Neural cell (in vitro differentiated cells): ENCODE results near the gene KLK6. TPM values are rescaled to one million over a fixed set of nuclear protein-coding genes. Genes with fewer than 3 reads are reported as not detected.

ENCODE experiments used
- H2AFZ ChIP-seq: fragments of 200-600, 300-800 bp; sonication (generic), shearing (Covaris generic); 2 replicates; pipeline ENCODE4 v1.6.0; 2014; ENCODE audit warnings: low read depth, mild to moderate bottlenecking, antibody characterized with exemption, low read length, moderate library complexity
- H3F3A ChIP-seq: fragments of 200-600 bp; shearing (Covaris generic); 2 replicates; pipeline ENCODE4 v1.6.1; 2016; ENCODE audit warnings: mild to moderate bottlenecking, moderate library complexity, mixed read lengths, antibody characterized with exemption, low read length; ENCODE audit not compliant: insufficient read depth, poor library complexity, severe bottlenecking
- H3K27ac ChIP-seq: fragments of 200-600, 300-800 bp; sonication (generic), shearing (Covaris generic); 2 replicates; pipeline ENCODE4 v1.5.1; 2014; ENCODE audit warnings: mild to moderate bottlenecking, low read length, moderate library complexity
- H3K27me3 ChIP-seq: fragments of 300-800, 200-600 bp; sonication (generic), shearing (Covaris generic); 2 replicates; pipeline ENCODE4 v1.6.0; 2014; ENCODE audit warnings: mild to moderate bottlenecking, low read depth, low read length, moderate library complexity; ENCODE audit not compliant: insufficient read depth
- H3K36me3 ChIP-seq: fragments of 300-800, 200-600 bp; sonication (generic), shearing (Covaris generic); 2 replicates; pipeline ENCODE4 v1.5.1; 2014; ENCODE audit warnings: mild to moderate bottlenecking, antibody characterized with exemption, low read length, moderate library complexity; ENCODE audit not compliant: insufficient read depth
- H3K4me2 ChIP-seq: fragments of 300-800, 200-600 bp; sonication (generic), shearing (Covaris generic); 2 replicates; pipeline ENCODE4 v1.6.0; 2014; ENCODE audit warnings: mild to moderate bottlenecking, low read length
- H3K4me3 ChIP-seq: fragments of 300-800, 200-600 bp; sonication (generic), shearing (Covaris generic); 2 replicates; pipeline ENCODE4 v1.5.1; 2014; ENCODE audit warnings: mild to moderate bottlenecking, low read length, moderate library complexity
- H3K79me2 ChIP-seq: fragments of 200-600 bp; shearing (Covaris generic); replicated peaks from 2 replicates; pipeline ENCODE4 v1.6.0; 2014; ENCODE audit warnings: mild to moderate bottlenecking, low read length, moderate library complexity; ENCODE audit not compliant: insufficient read depth
- H3K9ac ChIP-seq: fragments of 300-800, 200-600 bp; sonication (generic), shearing (Covaris generic); 2 replicates; pipeline ENCODE4 v1.6.1; 2016; ENCODE audit warnings: mild to moderate bottlenecking, low read length, mixed read lengths
- H3K9me2 ChIP-seq: fragments of 200-600 bp; shearing (Covaris generic); 2 replicates; pipeline ENCODE4 v1.6.1; 2016; ENCODE audit warnings: mild to moderate bottlenecking, low read length, mixed read lengths; ENCODE audit not compliant: insufficient read depth
- H3K9me3 ChIP-seq: fragments of 200-600, 300-800 bp; sonication (generic), shearing (Covaris generic); 2 replicates; pipeline ENCODE4 v1.6.1; 2016; ENCODE audit warnings: mild to moderate bottlenecking, mixed run types, low read length, moderate library complexity, mixed read lengths
- H4K20me1 ChIP-seq: fragments of 200-600 bp; shearing (Covaris generic); 2 replicates; pipeline ENCODE4 v1.6.1; 2016; ENCODE audit warnings: mild to moderate bottlenecking, mixed run types; ENCODE audit not compliant: insufficient read depth
- EP300 ChIP-seq: fragments of 450-650 bp; conservative IDR thresholded peaks from 2 replicates; pipeline ENCODE4 v1.6.1; 2014; ENCODE audit warnings: antibody characterized with exemption, mild to moderate bottlenecking, moderate library complexity; ENCODE audit not compliant: poor library complexity, severe bottlenecking
- EZH2 ChIP-seq: fragments of 200-600, 300-800 bp; shearing (Covaris generic), sonication (generic); IDR thresholded peaks from 2 replicates; pipeline ENCODE4 v1.6.1; 2014; ENCODE audit warnings: antibody characterized with exemption, low read length, borderline replicate concordance, mild to moderate bottlenecking; ENCODE audit not compliant: insufficient read depth, poor library complexity, severe bottlenecking
- MXI1 ChIP-seq: fragments of 450-650 bp; conservative IDR thresholded peaks from 2 replicates; pipeline ENCODE4 v1.6.1; 2014; ENCODE audit warnings: antibody characterized with exemption, mild to moderate bottlenecking; ENCODE audit not compliant: poor library complexity, severe bottlenecking
- POLR2AphosphoS5 ChIP-seq: IDR thresholded peaks from 2 replicates; pipeline ENCODE4 v1.6.1; 2012
- RAD21 ChIP-seq: fragments of 450-650 bp; conservative IDR thresholded peaks from 2 replicates; pipeline ENCODE4 v1.6.1; 2014; ENCODE audit warnings: antibody characterized with exemption, mild to moderate bottlenecking, moderate library complexity
- SMC3 ChIP-seq: fragments of 450-650 bp; conservative IDR thresholded peaks from 2 replicates; pipeline ENCODE4 v1.6.1; 2014; ENCODE audit warnings: antibody characterized with exemption, mild to moderate bottlenecking, moderate library complexity; ENCODE audit not compliant: poor library complexity
- TAF1 ChIP-seq: IDR thresholded peaks from 2 replicates; pipeline ENCODE4 v1.6.1; 2012; ENCODE audit warnings: low read depth
- polyA plus RNA-seq: library from polyadenylated mRNA; depleted of rRNA; stranded (reverse); fragments of >200 nt; gene quantifications from 2 replicates; pipeline ENCODE4 v1.2.3, GENCODE V29; 2014
- TF ChIP-seq, protein P1 (sequence below): fragments of 450-650 bp; IDR thresholded peaks from 2 replicates; pipeline ENCODE4 v1.5.1; 2014; ENCODE audit warnings: antibody characterized with exemption, mild to moderate bottlenecking, moderate library complexity; ENCODE audit not compliant: poor library complexity, severe bottlenecking
- TF ChIP-seq, protein P2 (sequence below): IDR thresholded peaks from 2 replicates; pipeline ENCODE4 v1.6.1; 2012; ENCODE audit warnings: borderline replicate concordance

Gene KLK6
- polyA plus RNA-seq, 1 donor from 2014 or later, result not detected

DNA sequence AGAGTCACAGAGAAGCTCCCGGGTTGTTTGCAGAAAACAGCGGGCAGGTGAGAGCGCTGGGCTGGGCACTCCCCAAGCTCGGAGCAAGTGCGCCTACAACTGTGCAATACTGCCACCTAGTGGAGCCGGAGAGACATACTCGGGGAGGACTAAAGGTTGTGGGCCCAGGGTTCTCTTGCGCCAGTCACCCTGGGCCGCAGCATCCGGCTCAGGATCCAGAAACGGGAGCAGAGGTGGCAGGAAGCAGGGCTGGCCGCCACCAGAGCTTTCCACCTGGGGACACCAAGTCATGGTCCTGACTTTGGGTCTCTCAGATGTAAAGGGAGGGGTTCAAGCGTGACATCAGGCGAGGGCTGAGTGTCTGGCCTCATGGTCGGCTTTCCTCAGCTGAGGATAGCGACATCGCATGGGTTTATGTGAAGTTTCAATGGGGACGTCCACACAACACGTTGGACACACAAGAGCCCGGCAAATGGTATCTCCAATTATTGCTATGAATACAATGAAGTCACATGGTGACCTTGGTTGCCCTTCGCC is 47.0 kb downstream of the KLK6 start:
- no peaks in the 10 kb centered on the region for H4K20me1 ChIP-seq
- TF ChIP-seq RAD21, result peak; percentile 87
- TF ChIP-seq, protein P1, sequence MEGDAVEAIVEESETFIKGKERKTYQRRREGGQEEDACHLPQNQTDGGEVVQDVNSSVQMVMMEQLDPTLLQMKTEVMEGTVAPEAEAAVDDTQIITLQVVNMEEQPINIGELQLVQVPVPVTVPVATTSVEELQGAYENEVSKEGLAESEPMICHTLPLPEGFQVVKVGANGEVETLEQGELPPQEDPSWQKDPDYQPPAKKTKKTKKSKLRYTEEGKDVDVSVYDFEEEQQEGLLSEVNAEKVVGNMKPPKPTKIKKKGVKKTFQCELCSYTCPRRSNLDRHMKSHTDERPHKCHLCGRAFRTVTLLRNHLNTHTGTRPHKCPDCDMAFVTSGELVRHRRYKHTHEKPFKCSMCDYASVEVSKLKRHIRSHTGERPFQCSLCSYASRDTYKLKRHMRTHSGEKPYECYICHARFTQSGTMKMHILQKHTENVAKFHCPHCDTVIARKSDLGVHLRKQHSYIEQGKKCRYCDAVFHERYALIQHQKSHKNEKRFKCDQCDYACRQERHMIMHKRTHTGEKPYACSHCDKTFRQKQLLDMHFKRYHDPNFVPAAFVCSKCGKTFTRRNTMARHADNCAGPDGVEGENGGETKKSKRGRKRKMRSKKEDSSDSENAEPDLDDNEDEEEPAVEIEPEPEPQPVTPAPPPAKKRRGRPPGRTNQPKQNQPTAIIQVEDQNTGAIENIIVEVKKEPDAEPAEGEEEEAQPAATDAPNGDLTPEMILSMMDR, result peak; percentile 92
- peak; percentile 84 for TF ChIP-seq SMC3
- TF ChIP-seq TAF1, result no peak
- H3K4me2 ChIP-seq, result no peak overlapping the region
- no peaks in the 10 kb centered on the region for H3K79me2 ChIP-seq
- no peaks in the 10 kb centered on the region for H3K9me2 ChIP-seq
- no peaks in the 10 kb centered on the region for H3K36me3 ChIP-seq
- H3K27me3 ChIP-seq, result peaks cover 21% of the 10 kb centered on the region
- H2AFZ ChIP-seq, result no peak overlapping the region
- no peaks in the 10 kb centered on the region for H3F3A ChIP-seq
- no peaks in the 10 kb centered on the region for H3K9me3 ChIP-seq
- no peak overlapping the region for H3K27ac ChIP-seq
- no peak overlapping the region for H3K4me3 ChIP-seq
- no peak overlapping the region for H3K9ac ChIP-seq

DNA sequence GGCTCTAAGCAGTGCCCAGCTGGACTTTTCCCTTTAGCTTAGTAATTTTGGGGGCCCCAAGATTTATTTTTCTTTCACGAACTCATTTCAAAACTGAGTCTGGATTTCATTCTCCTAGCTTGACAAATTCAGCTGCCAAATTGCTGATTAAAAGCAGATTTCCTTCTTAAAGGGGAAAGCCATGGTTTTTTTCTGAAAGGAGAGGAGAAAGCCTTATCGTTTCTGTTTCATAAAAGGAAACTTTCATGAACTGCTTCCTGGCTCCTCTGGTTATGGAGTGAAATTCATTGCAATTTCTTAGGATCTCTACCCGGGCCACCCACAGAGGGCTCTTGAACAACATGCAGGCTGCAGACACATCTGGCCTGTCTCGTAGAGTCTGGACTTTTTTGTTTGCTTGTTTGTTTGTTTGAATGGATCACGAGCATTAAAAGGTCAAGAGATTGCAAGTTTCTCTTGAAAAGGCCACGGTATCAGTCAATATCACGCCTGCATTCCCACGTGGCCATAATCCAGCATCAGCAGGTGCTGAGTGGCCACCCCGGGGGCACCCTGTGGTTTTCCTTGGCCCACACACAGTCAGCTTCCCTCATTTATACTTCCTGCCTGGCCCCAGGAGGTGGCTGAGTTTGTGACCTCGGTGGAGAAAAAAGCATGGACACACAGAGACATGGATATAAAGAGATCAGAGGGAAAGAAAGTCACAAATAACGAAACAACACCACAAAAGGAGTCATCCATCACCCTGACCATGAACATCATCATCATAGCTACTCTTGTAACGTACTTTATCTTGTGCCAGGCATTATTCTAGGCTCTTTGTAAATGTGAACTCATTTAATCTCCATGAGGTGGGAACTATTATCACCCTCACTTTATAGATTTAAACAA is 47.7 kb downstream of the KLK6 start:
- Histone ChIP-seq H3K9ac (no peak overlapping the region), H2AFZ (no peak overlapping the region), H3K4me2 (no peak overlapping the region), H3K9me3 (no peaks in the 10 kb centered on the region), H4K20me1 (no peaks in the 10 kb centered on the region), H3F3A (no peaks in the 10 kb centered on the region), H3K79me2 (no peaks in the 10 kb centered on the region), H3K27me3 (peaks cover 21% of the 10 kb centered on the region), H3K27ac (no peak overlapping the region), H3K9me2 (no peaks in the 10 kb centered on the region), H3K4me3 (no peak overlapping the region), H3K36me3 (no peaks in the 10 kb centered on the region)
- no peak for TF ChIP-seq SMC3
- TF ChIP-seq TAF1, result no peak
- TF ChIP-seq EP300, result no peak
- TF ChIP-seq MXI1, result no peak
- TF ChIP-seq EZH2, result no peak
- TF ChIP-seq POLR2AphosphoS5, result no peak
- no peak for TF ChIP-seq RAD21
- TF ChIP-seq, protein P2, sequence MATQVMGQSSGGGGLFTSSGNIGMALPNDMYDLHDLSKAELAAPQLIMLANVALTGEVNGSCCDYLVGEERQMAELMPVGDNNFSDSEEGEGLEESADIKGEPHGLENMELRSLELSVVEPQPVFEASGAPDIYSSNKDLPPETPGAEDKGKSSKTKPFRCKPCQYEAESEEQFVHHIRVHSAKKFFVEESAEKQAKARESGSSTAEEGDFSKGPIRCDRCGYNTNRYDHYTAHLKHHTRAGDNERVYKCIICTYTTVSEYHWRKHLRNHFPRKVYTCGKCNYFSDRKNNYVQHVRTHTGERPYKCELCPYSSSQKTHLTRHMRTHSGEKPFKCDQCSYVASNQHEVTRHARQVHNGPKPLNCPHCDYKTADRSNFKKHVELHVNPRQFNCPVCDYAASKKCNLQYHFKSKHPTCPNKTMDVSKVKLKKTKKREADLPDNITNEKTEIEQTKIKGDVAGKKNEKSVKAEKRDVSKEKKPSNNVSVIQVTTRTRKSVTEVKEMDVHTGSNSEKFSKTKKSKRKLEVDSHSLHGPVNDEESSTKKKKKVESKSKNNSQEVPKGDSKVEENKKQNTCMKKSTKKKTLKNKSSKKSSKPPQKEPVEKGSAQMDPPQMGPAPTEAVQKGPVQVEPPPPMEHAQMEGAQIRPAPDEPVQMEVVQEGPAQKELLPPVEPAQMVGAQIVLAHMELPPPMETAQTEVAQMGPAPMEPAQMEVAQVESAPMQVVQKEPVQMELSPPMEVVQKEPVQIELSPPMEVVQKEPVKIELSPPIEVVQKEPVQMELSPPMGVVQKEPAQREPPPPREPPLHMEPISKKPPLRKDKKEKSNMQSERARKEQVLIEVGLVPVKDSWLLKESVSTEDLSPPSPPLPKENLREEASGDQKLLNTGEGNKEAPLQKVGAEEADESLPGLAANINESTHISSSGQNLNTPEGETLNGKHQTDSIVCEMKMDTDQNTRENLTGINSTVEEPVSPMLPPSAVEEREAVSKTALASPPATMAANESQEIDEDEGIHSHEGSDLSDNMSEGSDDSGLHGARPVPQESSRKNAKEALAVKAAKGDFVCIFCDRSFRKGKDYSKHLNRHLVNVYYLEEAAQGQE, result no peak
- TF ChIP-seq, protein P1, result no peak
